ENCODE results near the gene TMEM151B.

- TF ChIP-seq POLR2AphosphoS5 (IDR thresholded peaks at IDR 0.05; ENCODE audit: low read depth, low read length) (no peak), REST (IDR thresholded peaks at IDR 0.05; ENCODE audit: insufficient read depth in 1 of 2, low read depth in 2 of 2, low read length in 2 of 2) (no peak), SIN3A (IDR thresholded peaks at IDR 0.05; ENCODE audit: borderline replicate concordance, insufficient read depth, low read length) (no peak), TAF1 (IDR thresholded peaks at IDR 0.05; ENCODE audit: borderline replicate concordance, insufficient read depth, low read length) (no peak), FOXP2 (optimal IDR thresholded peaks at IDR 0.05; ENCODE audit: borderline replicate concordance, extremely low read depth, extremely low read length, insufficient read depth) (no peak)
Measured at GRCh38 chr6:44311304-44311703, 41.1 kb downstream of the TMEM151B start.

Measured in PFSK-1 (cell line).